Measurements from ENCODE around the gene HYCC2.

The HYCC2 gene

DNA sequence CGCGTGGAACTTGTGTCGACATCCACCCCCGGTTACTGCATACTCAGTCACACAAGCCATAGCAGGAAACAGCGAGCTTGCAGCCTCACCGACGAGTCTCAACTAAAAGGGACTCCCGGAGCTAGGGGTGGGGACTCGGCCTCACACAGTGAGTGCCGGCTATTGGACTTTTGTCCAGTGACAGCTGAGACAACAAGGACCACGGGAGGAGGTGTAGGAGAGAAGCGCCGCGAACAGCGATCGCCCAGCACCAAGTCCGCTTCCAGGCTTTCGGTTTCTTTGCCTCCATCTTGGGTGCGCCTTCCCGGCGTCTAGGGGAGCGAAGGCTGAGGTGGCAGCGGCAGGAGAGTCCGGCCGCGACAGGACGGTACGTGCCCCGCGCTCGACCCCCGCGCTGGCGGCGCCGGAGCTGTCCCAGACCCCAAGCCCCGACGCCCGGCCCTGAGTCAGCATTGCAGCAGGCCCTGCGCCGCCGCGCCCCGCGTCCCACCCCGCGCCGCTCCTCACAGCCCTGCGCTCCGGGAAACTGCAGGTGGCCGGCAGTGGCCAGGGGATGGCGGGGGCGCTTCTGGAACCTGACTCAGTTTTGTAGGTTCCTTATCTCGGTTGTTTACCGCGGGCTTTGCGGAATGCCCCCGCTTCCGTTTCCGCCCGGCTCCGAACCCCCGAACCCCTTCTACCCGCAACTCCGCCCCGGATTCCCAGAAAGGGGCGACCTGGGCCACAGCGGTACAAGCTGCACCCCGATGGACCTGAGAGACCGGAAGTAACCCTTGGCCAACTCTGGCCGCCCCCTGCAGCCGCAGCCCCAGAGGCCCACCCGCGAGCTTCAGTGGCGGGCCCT is 44.9 kb upstream of the HYCC2 start, which contains the start of gene CFLAR:
Gene CFLAR (plus strand): TSS at position 50 of the 844 bp plus-strand sequence. CDS start 13,702 bp downstream, outside the sequence.
- ATAC-seq = peak; percentile 77
- TF ChIP-seq, protein P1, sequence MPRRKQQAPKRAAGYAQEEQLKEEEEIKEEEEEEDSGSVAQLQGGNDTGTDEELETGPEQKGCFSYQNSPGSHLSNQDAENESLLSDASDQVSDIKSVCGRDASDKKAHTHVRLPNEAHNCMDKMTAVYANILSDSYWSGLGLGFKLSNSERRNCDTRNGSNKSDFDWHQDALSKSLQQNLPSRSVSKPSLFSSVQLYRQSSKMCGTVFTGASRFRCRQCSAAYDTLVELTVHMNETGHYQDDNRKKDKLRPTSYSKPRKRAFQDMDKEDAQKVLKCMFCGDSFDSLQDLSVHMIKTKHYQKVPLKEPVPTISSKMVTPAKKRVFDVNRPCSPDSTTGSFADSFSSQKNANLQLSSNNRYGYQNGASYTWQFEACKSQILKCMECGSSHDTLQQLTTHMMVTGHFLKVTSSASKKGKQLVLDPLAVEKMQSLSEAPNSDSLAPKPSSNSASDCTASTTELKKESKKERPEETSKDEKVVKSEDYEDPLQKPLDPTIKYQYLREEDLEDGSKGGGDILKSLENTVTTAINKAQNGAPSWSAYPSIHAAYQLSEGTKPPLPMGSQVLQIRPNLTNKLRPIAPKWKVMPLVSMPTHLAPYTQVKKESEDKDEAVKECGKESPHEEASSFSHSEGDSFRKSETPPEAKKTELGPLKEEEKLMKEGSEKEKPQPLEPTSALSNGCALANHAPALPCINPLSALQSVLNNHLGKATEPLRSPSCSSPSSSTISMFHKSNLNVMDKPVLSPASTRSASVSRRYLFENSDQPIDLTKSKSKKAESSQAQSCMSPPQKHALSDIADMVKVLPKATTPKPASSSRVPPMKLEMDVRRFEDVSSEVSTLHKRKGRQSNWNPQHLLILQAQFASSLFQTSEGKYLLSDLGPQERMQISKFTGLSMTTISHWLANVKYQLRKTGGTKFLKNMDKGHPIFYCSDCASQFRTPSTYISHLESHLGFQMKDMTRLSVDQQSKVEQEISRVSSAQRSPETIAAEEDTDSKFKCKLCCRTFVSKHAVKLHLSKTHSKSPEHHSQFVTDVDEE (CRISPR knock-in tag; IDR thresholded peaks at IDR 0.05) = no peak
- no peak for TF ChIP-seq OSR1 (CRISPR knock-in tag; IDR thresholded peaks at IDR 0.05)
- no peak for TF ChIP-seq ARNTL (CRISPR knock-in tag; IDR thresholded peaks at IDR 0.05; ENCODE audit: borderline replicate concordance, low read depth)
- TF ChIP-seq GLIS3 (CRISPR knock-in tag; IDR thresholded peaks at IDR 0.05) = no peak
- TF ChIP-seq SNAI2 (CRISPR knock-in tag; IDR thresholded peaks at IDR 0.05) = 0 out of 2 replicates have a peak, but pooled peaks have one; percentile 18

DNA sequence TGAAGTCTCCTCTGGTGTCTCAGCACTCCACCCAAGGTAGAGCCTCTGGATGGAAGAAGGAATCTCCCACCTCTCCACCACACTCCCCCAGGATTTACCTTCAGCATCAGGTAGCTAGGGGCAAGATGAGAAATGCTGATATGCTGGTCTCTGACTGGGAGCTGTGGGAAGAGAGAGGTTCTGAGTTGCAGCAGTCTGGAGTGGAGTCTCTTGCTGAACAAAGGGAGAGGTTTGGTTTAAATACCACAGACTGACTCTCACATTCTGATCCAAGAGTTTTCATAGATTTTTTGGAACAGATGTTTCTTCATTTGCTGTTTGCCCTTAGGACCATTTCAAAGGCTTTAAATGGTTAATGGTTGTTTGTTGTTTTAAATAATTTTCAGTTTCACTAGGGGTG is 43.4 kb upstream of the HYCC2 start:
- TF ChIP-seq, protein P2, sequence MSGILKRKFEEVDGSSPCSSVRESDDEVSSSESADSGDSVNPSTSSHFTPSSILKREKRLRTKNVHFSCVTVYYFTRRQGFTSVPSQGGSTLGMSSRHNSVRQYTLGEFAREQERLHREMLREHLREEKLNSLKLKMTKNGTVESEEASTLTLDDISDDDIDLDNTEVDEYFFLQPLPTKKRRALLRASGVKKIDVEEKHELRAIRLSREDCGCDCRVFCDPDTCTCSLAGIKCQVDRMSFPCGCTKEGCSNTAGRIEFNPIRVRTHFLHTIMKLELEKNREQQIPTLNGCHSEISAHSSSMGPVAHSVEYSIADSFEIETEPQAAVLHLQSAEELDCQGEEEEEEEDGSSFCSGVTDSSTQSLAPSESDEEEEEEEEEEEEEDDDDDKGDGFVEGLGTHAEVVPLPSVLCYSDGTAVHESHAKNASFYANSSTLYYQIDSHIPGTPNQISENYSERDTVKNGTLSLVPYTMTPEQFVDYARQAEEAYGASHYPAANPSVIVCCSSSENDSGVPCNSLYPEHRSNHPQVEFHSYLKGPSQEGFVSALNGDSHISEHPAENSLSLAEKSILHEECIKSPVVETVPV (CRISPR knock-in tag; IDR thresholded peaks at IDR 0.05) = no peak
- no peak for TF ChIP-seq GLIS3 (CRISPR knock-in tag; IDR thresholded peaks at IDR 0.05)
- TF ChIP-seq ZC3H10 (CRISPR knock-in tag; IDR thresholded peaks at IDR 0.05) = no peak
- TF ChIP-seq, protein P3, sequence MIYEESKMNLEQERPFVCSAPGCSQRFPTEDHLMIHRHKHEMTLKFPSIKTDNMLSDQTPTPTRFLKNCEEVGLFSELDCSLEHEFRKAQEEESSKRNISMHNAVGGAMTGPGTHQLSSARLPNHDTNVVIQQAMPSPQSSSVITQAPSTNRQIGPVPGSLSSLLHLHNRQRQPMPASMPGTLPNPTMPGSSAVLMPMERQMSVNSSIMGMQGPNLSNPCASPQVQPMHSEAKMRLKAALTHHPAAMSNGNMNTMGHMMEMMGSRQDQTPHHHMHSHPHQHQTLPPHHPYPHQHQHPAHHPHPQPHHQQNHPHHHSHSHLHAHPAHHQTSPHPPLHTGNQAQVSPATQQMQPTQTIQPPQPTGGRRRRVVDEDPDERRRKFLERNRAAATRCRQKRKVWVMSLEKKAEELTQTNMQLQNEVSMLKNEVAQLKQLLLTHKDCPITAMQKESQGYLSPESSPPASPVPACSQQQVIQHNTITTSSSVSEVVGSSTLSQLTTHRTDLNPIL (CRISPR knock-in tag; IDR thresholded peaks at IDR 0.05; ENCODE audit: low read depth) = no peak
- TF ChIP-seq ZNF70 (CRISPR knock-in tag; IDR thresholded peaks at IDR 0.05) = no peak
- no peak for TF ChIP-seq OSR1 (CRISPR knock-in tag; IDR thresholded peaks at IDR 0.05)
- no peak for TF ChIP-seq ISL1 (CRISPR knock-in tag; IDR thresholded peaks at IDR 0.05)
- TF ChIP-seq BACH2 (CRISPR knock-in tag; IDR thresholded peaks at IDR 0.05; ENCODE audit: borderline replicate concordance) = no peak
- no peak for TF ChIP-seq ARNTL (CRISPR knock-in tag; IDR thresholded peaks at IDR 0.05; ENCODE audit: borderline replicate concordance, low read depth)
- no peak for TF ChIP-seq ZNF8 (CRISPR knock-in tag; IDR thresholded peaks at IDR 0.05)
- TF ChIP-seq, protein P4, sequence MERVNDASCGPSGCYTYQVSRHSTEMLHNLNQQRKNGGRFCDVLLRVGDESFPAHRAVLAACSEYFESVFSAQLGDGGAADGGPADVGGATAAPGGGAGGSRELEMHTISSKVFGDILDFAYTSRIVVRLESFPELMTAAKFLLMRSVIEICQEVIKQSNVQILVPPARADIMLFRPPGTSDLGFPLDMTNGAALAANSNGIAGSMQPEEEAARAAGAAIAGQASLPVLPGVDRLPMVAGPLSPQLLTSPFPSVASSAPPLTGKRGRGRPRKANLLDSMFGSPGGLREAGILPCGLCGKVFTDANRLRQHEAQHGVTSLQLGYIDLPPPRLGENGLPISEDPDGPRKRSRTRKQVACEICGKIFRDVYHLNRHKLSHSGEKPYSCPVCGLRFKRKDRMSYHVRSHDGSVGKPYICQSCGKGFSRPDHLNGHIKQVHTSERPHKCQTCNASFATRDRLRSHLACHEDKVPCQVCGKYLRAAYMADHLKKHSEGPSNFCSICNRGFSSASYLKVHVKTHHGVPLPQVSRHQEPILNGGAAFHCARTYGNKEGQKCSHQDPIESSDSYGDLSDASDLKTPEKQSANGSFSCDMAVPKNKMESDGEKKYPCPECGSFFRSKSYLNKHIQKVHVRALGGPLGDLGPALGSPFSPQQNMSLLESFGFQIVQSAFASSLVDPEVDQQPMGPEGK (CRISPR knock-in tag; IDR thresholded peaks at IDR 0.05; ENCODE audit: borderline replicate concordance) = no peak
- no peak for TF ChIP-seq ZFP3 (CRISPR knock-in tag; IDR thresholded peaks at IDR 0.05)
- ATAC-seq = no peak

DNA sequence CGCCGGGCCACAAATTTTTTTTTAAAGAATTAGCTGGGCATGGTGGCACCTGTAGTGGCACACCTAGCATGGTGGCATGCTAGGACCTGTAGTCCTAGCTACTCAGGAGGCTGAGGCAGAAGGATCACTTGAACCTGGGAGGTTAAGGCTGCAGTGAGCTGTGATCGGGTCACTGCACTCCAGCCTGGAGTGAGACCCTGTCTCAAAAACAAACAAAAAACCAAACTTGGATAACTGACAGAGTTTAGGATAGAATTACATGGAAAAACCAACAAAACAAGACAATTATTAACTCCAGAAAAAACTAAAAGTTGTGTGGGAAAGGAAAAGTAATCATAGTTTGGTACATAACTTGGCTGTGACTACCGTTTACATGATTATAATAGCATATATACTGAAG is 42.9 kb upstream of the HYCC2 start:
- no peak for TF ChIP-seq SNAI2 (CRISPR knock-in tag; IDR thresholded peaks at IDR 0.05)
- no peak for TF ChIP-seq ARNTL (CRISPR knock-in tag; IDR thresholded peaks at IDR 0.05; ENCODE audit: borderline replicate concordance, low read depth)
- TF ChIP-seq, protein P1 (CRISPR knock-in tag; IDR thresholded peaks at IDR 0.05) = no peak
- no peak for TF ChIP-seq ZNF70 (CRISPR knock-in tag; IDR thresholded peaks at IDR 0.05)
- TF ChIP-seq, protein P5, sequence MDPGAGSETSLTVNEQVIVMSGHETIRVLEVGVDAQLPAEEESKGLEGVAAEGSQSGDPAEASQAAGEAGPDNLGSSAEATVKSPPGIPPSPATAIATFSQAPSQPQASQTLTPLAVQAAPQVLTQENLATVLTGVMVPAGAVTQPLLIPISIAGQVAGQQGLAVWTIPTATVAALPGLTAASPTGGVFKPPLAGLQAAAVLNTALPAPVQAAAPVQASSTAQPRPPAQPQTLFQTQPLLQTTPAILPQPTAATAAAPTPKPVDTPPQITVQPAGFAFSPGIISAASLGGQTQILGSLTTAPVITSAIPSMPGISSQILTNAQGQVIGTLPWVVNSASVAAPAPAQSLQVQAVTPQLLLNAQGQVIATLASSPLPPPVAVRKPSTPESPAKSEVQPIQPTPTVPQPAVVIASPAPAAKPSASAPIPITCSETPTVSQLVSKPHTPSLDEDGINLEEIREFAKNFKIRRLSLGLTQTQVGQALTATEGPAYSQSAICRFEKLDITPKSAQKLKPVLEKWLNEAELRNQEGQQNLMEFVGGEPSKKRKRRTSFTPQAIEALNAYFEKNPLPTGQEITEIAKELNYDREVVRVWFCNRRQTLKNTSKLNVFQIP (CRISPR knock-in tag; IDR thresholded peaks at IDR 0.05; ENCODE audit: borderline replicate concordance, low read depth) = no peak
- no peak for TF ChIP-seq CSDC2 (CRISPR knock-in tag; IDR thresholded peaks at IDR 0.05)
- no peak for TF ChIP-seq ZNF565 (CRISPR knock-in tag; conservative IDR thresholded peaks at IDR 0.05; ENCODE audit: low read depth)
- no peak for TF ChIP-seq ZFP3 (CRISPR knock-in tag; IDR thresholded peaks at IDR 0.05)
- TF ChIP-seq, protein P2 (CRISPR knock-in tag; IDR thresholded peaks at IDR 0.05) = no peak
- no peak for TF ChIP-seq GLIS3 (CRISPR knock-in tag; IDR thresholded peaks at IDR 0.05)
- ATAC-seq = no peak
